Transverse colon (tissue), 4 donors: Measurements from ENCODE around the gene OTUB1. TPM values are rescaled to one million over a fixed set of nuclear protein-coding genes. Genes with fewer than 3 reads are reported as not detected.
A peak's percentile ranks its signal among the peaks of the same experiment; 100 is the strongest.

Source experiments
- DNase-seq: peaks from one replicate; pipeline ENCODE4 v3.0.0-alpha.2; 2019
- H3K27ac ChIP-seq, 4 donors: fragments of 200-600 bp; sonication (generic); 2 replicates each; pipeline ENCODE4 v1.5.1; 2016 to 2018; ENCODE audit warnings: inconsistent platforms in 4 of 4
- H3K27me3 ChIP-seq: fragments of 200-600 bp; sonication (generic); 2 replicates; pipeline ENCODE4 v1.5.1; 2017; ENCODE audit warnings: inconsistent platforms
- H3K36me3 ChIP-seq, 4 donors: fragments of 200-600 bp; sonication (generic); 2 replicates each; pipeline ENCODE4 v1.5.1; 2017 to 2019; ENCODE audit warnings: inconsistent platforms in 4 of 4
- H3K4me1 ChIP-seq, 4 donors: fragments of 200-600 bp; sonication (generic); 2 replicates each; pipeline ENCODE4 v1.5.1; 2017 to 2020; ENCODE audit warnings: inconsistent platforms in 4 of 4
- H3K4me3 ChIP-seq, 4 donors: fragments of 200-600 bp; sonication (generic); 1 replicate in 1 of 4; 2 replicates in 3 of 4; pipeline versions ENCODE4 v1.5.1 to v1.6.1; 2017 to 2019; ENCODE audit warnings: inconsistent platforms in 4 of 4
- H3K9me3 ChIP-seq, 2 donors: fragments of 200-600 bp; sonication (generic); 2 replicates each; pipeline ENCODE4 v1.5.1; 2017 to 2019; ENCODE audit warnings: inconsistent platforms in 2 of 2
- CTCF ChIP-seq, 5 experiments: fragments of 200-600 bp in 3 of 5; fragments of 450-650 bp in 2 of 5; sonication (generic) in 3 of 5; IDR thresholded peaks; 1 replicate in 2 of 5; 2 replicates in 3 of 5; pipeline ENCODE4 v1.5.1; 2016 to 2017; ENCODE audit warnings: antibody characterized with exemption in 5 of 5, inconsistent platforms in 3 of 5, mild to moderate bottlenecking in 2 of 5, moderate library complexity in 1 of 5
- EP300 ChIP-seq: sonication (generic); formaldehyde crosslinking; IDR thresholded peaks from one replicate; pipeline ENCODE4 v1.6.1; 2017; ENCODE audit warnings: antibody characterized with exemption, low read depth
- POLR2A ChIP-seq: fragments of 450-650 bp; IDR thresholded peaks from one replicate; pipeline ENCODE4 v1.6.1; 2016; ENCODE audit warnings: antibody characterized with exemption, mild to moderate bottlenecking, moderate library complexity
- POLR2AphosphoS5 ChIP-seq, 3 donors: sonication (generic); formaldehyde crosslinking; IDR thresholded peaks; one replicate each; pipeline ENCODE4 v1.6.1; 2016; ENCODE audit warnings: antibody characterized with exemption in 3 of 3
- WGBS, 2 donors: methylation state at CpG; one replicate each; pipeline ENCODE4 v1.1.5; 2018; ENCODE audit warnings: low coverage in 1 of 2; 5-methylcytosine and 5-hydroxymethylcytosine counted together
- in situ Hi-C, 4 donors: fragments of 200-750 bp; cut with MboI; loops; one replicate each; pipeline versions ENCODE4 v1.15.0 to v1.15.1; 2017; ENCODE audit warnings: low sequenced_read_pairs in 3 of 4, low pct_ligation_motif_present in 1 of 4, low pct_unique_long_range_greater_than_20kb in 1 of 4
- intact Hi-C: fragments of 100-400 bp; cut with DNase I; formaldehyde crosslinking; loops from one replicate; pipeline ENCODE4 v1.15.1; 2023; ENCODE audit warnings: low total_unique reads
- total RNA-seq, 4 donors: library from RNA; depleted of rRNA; stranded (reverse); fragments of >200 nt; gene quantifications; one replicate each; pipeline ENCODE4 v1.1.0, GENCODE V29; 2016

OTUB1 gene
- total RNA-seq, 4 donors from 2014 or later: 52.7 to 114 (median 79.4) TPM

- no peak for DNase-seq
- intact Hi-C loops (loop anchor here (5.0 kb wide), 1 partner anchor 108 kb away; no protein-coding TSS in a partner anchor), in situ Hi-C loops (no loop called here)
- no peak overlapping the region for H3K27ac ChIP-seq
- TF ChIP-seq POLR2A (no peak), CTCF (IDR thresholded peaks at IDR 0.05) (no peak), EP300 (no peak), POLR2AphosphoS5 (IDR thresholded peaks at IDR 0.05) (no peak)
- no peaks in the 10 kb centered on the region for H3K36me3 ChIP-seq
- H3K4me3 ChIP-seq: no peak overlapping the region
- 88% methylated on average over 16 of the region's 16 CpGs; no CpG with 5 or more reads in 1 of the 2 donors for WGBS, 2 donors
- peaks cover 38% of the 10 kb centered on the region for H3K27me3 ChIP-seq
- H3K9me3 ChIP-seq: no peaks in the 10 kb centered on the region
- peaks cover 0 to 21% (median 15%) of the 10 kb centered on the region in 4 donors for H3K4me1 ChIP-seq
These were observed 52.9 kb downstream of the OTUB1 start for GRCh38 chr11:64039012-64039665.

- peaks cover 0 to 14% (median 12%) of the 10 kb centered on the region in 4 donors for H3K4me1 ChIP-seq
- H3K36me3 ChIP-seq: no peaks in the 10 kb centered on the region
- H3K4me3 ChIP-seq: no peak overlapping the region
- no peak for DNase-seq
- intact Hi-C loops: no loop called here
- no peak overlapping the region for H3K27ac ChIP-seq
- 63 to 70% methylated on average over 3 to 20 of the region's 20 CpGs for WGBS, 2 donors
- H3K9me3 ChIP-seq: no peaks in the 10 kb centered on the region
- in situ Hi-C loops: no loop called here
- TF ChIP-seq CTCF (IDR thresholded peaks at IDR 0.05) (peak in 3 of 5 experiments; percentile 29 to 39 (median 29)), POLR2A (no peak), POLR2AphosphoS5 (IDR thresholded peaks at IDR 0.05) (no peak), EP300 (no peak)
- H3K27me3 ChIP-seq: peaks cover 24% of the 10 kb centered on the region
These were observed 54.6 kb downstream of the OTUB1 start for GRCh38 chr11:64040684-64041322.

- no peaks in the 10 kb centered on the region for H3K9me3 ChIP-seq
- in situ Hi-C loops: no loop called here
- TF ChIP-seq POLR2AphosphoS5 (IDR thresholded peaks at IDR 0.05): no peak
- no peak for TF ChIP-seq CTCF (IDR thresholded peaks at IDR 0.05)
- TF ChIP-seq POLR2A: no peak
- TF ChIP-seq EP300: no peak
- no peak overlapping the region for H3K4me3 ChIP-seq
- peaks cover 0 to 4% (median 2%) of the 10 kb centered on the region in 4 donors for H3K4me1 ChIP-seq
- no peaks in the 10 kb centered on the region for H3K36me3 ChIP-seq
- intact Hi-C loops: no loop called here
- no peak overlapping the region for H3K27ac ChIP-seq
- 86% methylated on average over 9 of the region's 9 CpGs; no CpG with 5 or more reads in 1 of the 2 donors for WGBS, 2 donors
- peaks cover 14% of the 10 kb centered on the region for H3K27me3 ChIP-seq
- DNase-seq: no peak
These were observed 55.6 kb downstream of the OTUB1 start for GRCh38 chr11:64041846-64042245.

GRCh38 chr11:64042301-64042700, 56.1 kb downstream of the OTUB1 start:
- TF ChIP-seq EP300: no peak
- TF ChIP-seq POLR2A: no peak
- no peak for TF ChIP-seq POLR2AphosphoS5 (IDR thresholded peaks at IDR 0.05)
- TF ChIP-seq CTCF (IDR thresholded peaks at IDR 0.05): no peak
- 59% methylated on average over 4 of the region's 4 CpGs; no CpG with 5 or more reads in 1 of the 2 donors for WGBS, 2 donors
- H3K4me3 ChIP-seq: no peak overlapping the region
- no peaks in the 10 kb centered on the region for H3K36me3 ChIP-seq
- H3K27ac ChIP-seq: no peak overlapping the region
- intact Hi-C loops: no loop called here
- peaks cover 9% of the 10 kb centered on the region for H3K27me3 ChIP-seq
- DNase-seq: no peak
- H3K4me1 ChIP-seq: peaks cover 0 to 3% (median 0%) of the 10 kb centered on the region in 4 donors
- in situ Hi-C loops: no loop called here
- no peaks in the 10 kb centered on the region for H3K9me3 ChIP-seq
